HCT116 (cell line): ENCODE results near the gene SIN3A. TPM values are rescaled to one million over a fixed set of nuclear protein-coding genes. Genes with fewer than 3 reads are reported as not detected.

Source experiments
- ATAC-seq: fragments of 200-7000 bp; cut with Tn5 transposase; 2 replicates; pipeline ENCODE4 v1.9.1; 2020; ENCODE audit warnings: mild to moderate bottlenecking, moderate library complexity
- BruUV-seq: library from RNA; stranded (reverse); fragments of 400-500 nt; replicated peaks from 2 replicates; lab custom pipeline; 2021; lab: Mats Ljungman, UMichigan
- CTCF ChIA-PET: fragments of 300-600 bp; sonication (Branson Sonifier 250); formaldehyde crosslinking; loops from one replicate; lab custom pipeline; 2021; ENCODE audit warnings: antibody characterized with exemption; lab: Charles Lee
- POLR2A ChIA-PET: fragments of 300-600, 350-600 bp; sonication (Branson Sonifier 250); formaldehyde crosslinking; loops from one replicate; lab custom pipeline; 2021; ENCODE audit warnings: antibody characterized with exemption; lab: Charles Lee
- RAD21 ChIA-PET, 2 experiments: fragments of 300-600 bp; sonication (Branson Sonifier 250); formaldehyde crosslinking; loops; one replicate each; lab custom pipeline; 2023; ENCODE audit warnings: low total read pairs in 2 of 2; ENCODE audit not compliant: uncharacterized antibody in 2 of 2, unreplicated experiment in 2 of 2, low non-redundant PET in 1 of 2; lab: Charles Lee
- DNase-seq: peaks from one replicate; pipeline ENCODE4 v3.0.0-alpha.2; 2010; ENCODE audit warnings: low read depth, low spot score
- H2AFZ ChIP-seq: fragments of 200-600 bp; shearing (Covaris generic), sonication (generic); 2 replicates; pipeline ENCODE4 v1.6.1; 2017; ENCODE audit warnings: low read depth, mixed run types, mixed read lengths, antibody characterized with exemption, low read length; ENCODE audit not compliant: poor library complexity, severe bottlenecking
- H3K27ac ChIP-seq: 2 replicates; pipeline ENCODE4 v1.5.1; 2012; ENCODE audit warnings: low read depth, low read length
- H3K27me3 ChIP-seq: fragments of 200-600 bp; sonication (generic); 2 replicates; pipeline ENCODE4 v1.6.1; 2016; ENCODE audit warnings: mixed run types, low read length, mixed read lengths; ENCODE audit not compliant: insufficient read depth
- H3K36me3 ChIP-seq, 2 experiments: fragments of 200-500 bp in 1 of 2; fragments of 200-600 bp in 1 of 2; sonication (Bioruptor generic) in 1 of 2; sonication (generic) in 1 of 2; 2 replicates each; pipeline versions ENCODE4 v1.5.1 to v1.6.1; 2014 to 2016; ENCODE audit warnings: low read length in 2 of 2, inconsistent platforms in 1 of 2, mixed read lengths in 1 of 2, mixed run types in 1 of 2; ENCODE audit not compliant: insufficient read depth in 2 of 2, control insufficient read depth in 1 of 2
- H3K4me1 ChIP-seq, 2 experiments: fragments of 200-600 bp in 1 of 2; sonication (generic) in 1 of 2; 2 replicates each; pipeline versions ENCODE4 v1.5.1 to v1.6.1; 2012 to 2017; ENCODE audit warnings: low read length in 2 of 2, inconsistent platforms in 1 of 2, mild to moderate bottlenecking in 1 of 2, mixed read lengths in 1 of 2, mixed run types in 1 of 2, moderate library complexity in 1 of 2; ENCODE audit not compliant: insufficient read depth in 2 of 2, control insufficient read depth in 1 of 2
- H3K4me2 ChIP-seq: fragments of 200-600 bp; sonication (generic); 2 replicates; pipeline ENCODE4 v1.6.1; 2017; ENCODE audit warnings: mixed run types, low read length, mixed read lengths
- H3K4me3 ChIP-seq, 2 experiments: fragments of 200-600 bp in 1 of 2; sonication (generic) in 1 of 2; replicated peaks in 1 of 2; 2 replicates each; pipeline ENCODE4 v1.5.1; 2011 to 2016; ENCODE audit warnings: low read length in 2 of 2, control low read depth in 1 of 2, low read depth in 1 of 2, mild to moderate bottlenecking in 1 of 2, mixed read lengths in 1 of 2, mixed run types in 1 of 2
- H3K79me2 ChIP-seq: fragments of 200-600 bp; sonication (generic); 2 replicates; pipeline ENCODE4 v1.6.1; 2017; ENCODE audit warnings: mild to moderate bottlenecking, mixed run types, low read length, moderate library complexity, mixed read lengths; ENCODE audit not compliant: insufficient read depth
- H3K9ac ChIP-seq: fragments of 200-600 bp; sonication (generic); 2 replicates; pipeline ENCODE4 v1.6.1; 2016; ENCODE audit warnings: low read length, mixed read lengths
- H3K9me2 ChIP-seq: fragments of 200-600 bp; sonication (generic), shearing (Covaris generic); 2 replicates; pipeline ENCODE4 v1.6.1; 2017; ENCODE audit warnings: mixed run types, mild to moderate bottlenecking, moderate library complexity; ENCODE audit not compliant: insufficient read depth
- H3K9me3 ChIP-seq, 2 experiments: fragments of 200-500 bp in 1 of 2; fragments of 200-600 bp in 1 of 2; sonication (Bioruptor generic) in 1 of 2; sonication (generic) in 1 of 2; 2 replicates each; pipeline ENCODE4 v1.6.1; 2014 to 2017; ENCODE audit warnings: low read length in 2 of 2, mixed read lengths in 2 of 2, inconsistent platforms in 1 of 2, low read depth in 1 of 2, mild to moderate bottlenecking in 1 of 2, mixed run types in 1 of 2, moderate library complexity in 1 of 2; ENCODE audit not compliant: control insufficient read depth in 1 of 2, insufficient read depth in 1 of 2
- H4K20me1 ChIP-seq: fragments of 200-600 bp; sonication (generic), shearing (Covaris generic); 2 replicates; pipeline ENCODE4 v1.6.1; 2017; ENCODE audit warnings: mixed run types, mild to moderate bottlenecking, moderate library complexity; ENCODE audit not compliant: insufficient read depth
- ATF3 ChIP-seq: IDR thresholded peaks from 2 replicates; pipeline ENCODE4 v1.6.1; 2012
- CBX3 ChIP-seq: IDR thresholded peaks from 2 replicates; pipeline ENCODE4 v1.6.1; 2012; ENCODE audit warnings: low read depth
- CEBPB ChIP-seq: IDR thresholded peaks from 2 replicates; pipeline ENCODE4 v1.6.1; 2012; ENCODE audit warnings: low read depth
- CTCF ChIP-seq, 3 experiments: fragments of 200-600 bp in 1 of 3; sonication (generic) in 1 of 3; IDR thresholded peaks in 2 of 3; conservative IDR thresholded peaks in 1 of 3; 2 replicates each; pipeline ENCODE4 v1.5.1; 2012 to 2017; ENCODE audit warnings: low read depth in 2 of 3, low read length in 2 of 3, antibody characterized with exemption in 1 of 3, borderline replicate concordance in 1 of 3, control low read depth in 1 of 3, mild to moderate bottlenecking in 1 of 3, mixed read lengths in 1 of 3, mixed run types in 1 of 3, moderate library complexity in 1 of 3; ENCODE audit not compliant: insufficient read depth in 1 of 3
- ELF1 ChIP-seq: IDR thresholded peaks from 2 replicates; pipeline ENCODE4 v1.6.1; 2012; ENCODE audit warnings: low read depth, borderline replicate concordance
- EZH2 ChIP-seq: fragments of 200-600 bp; sonication (generic); IDR thresholded peaks from 2 replicates; pipeline ENCODE4 v1.6.1; 2017; ENCODE audit warnings: antibody characterized with exemption, mixed run types
- EZH2phosphoT487 ChIP-seq: fragments of 200-600 bp; IDR thresholded peaks from 2 replicates; pipeline ENCODE4 v1.6.1; 2018; ENCODE audit warnings: antibody characterized with exemption, borderline replicate concordance
- FOSL1 ChIP-seq: IDR thresholded peaks from 2 replicates; pipeline ENCODE4 v1.6.1; 2012; ENCODE audit warnings: low read depth
- JUND ChIP-seq: IDR thresholded peaks from 2 replicates; pipeline ENCODE4 v1.6.1; 2012
- MAX ChIP-seq: IDR thresholded peaks from 2 replicates; pipeline ENCODE4 v1.6.1; 2012
- POLR2A ChIP-seq: IDR thresholded peaks from 2 replicates; pipeline ENCODE4 v1.7.0; 2011; ENCODE audit warnings: borderline replicate concordance; ENCODE audit not compliant: insufficient read depth, insufficient read length; ENCODE audit errors: extremely low read depth
- RAD21 ChIP-seq: IDR thresholded peaks from 2 replicates; pipeline ENCODE4 v1.6.1; 2012; ENCODE audit warnings: low read depth, mild to moderate bottlenecking
- REST ChIP-seq: IDR thresholded peaks from 2 replicates; pipeline ENCODE4 v1.6.1; 2012; ENCODE audit warnings: low read depth
- SIN3A ChIP-seq: IDR thresholded peaks from 2 replicates; pipeline ENCODE4 v1.6.1; 2012; ENCODE audit warnings: low read depth
- SP1 ChIP-seq: IDR thresholded peaks from 2 replicates; pipeline ENCODE4 v1.6.1; 2012; ENCODE audit warnings: low read depth
- SRF ChIP-seq: IDR thresholded peaks from 2 replicates; pipeline ENCODE4 v1.6.1; 2012; ENCODE audit warnings: low read depth
- TCF7L2 ChIP-seq: IDR thresholded peaks from 2 replicates; pipeline ENCODE4 v1.7.0; 2011; ENCODE audit warnings: borderline replicate concordance, inconsistent platforms; ENCODE audit not compliant: insufficient read depth, insufficient read length; ENCODE audit errors: extremely low read depth
- YY1 ChIP-seq: IDR thresholded peaks from 2 replicates; pipeline ENCODE4 v1.6.1; 2011; ENCODE audit warnings: low read length, low read depth, moderate library complexity, mild to moderate bottlenecking; ENCODE audit not compliant: insufficient replicate concordance; ENCODE audit errors: extremely low read depth
- ZFX ChIP-seq: fragments of 450-650 bp; IDR thresholded peaks from 2 replicates; pipeline ENCODE4 v1.6.1; 2017
- ZNF274 ChIP-seq: fragments of 200-500 bp; sonication (Bioruptor generic); IDR thresholded peaks from 2 replicates; pipeline ENCODE4 v1.6.1; 2014; ENCODE audit warnings: mild to moderate bottlenecking, low read depth, low read length, inconsistent platforms
- intact Hi-C: fragments of 100-400 bp; cut with micrococcal nuclease; formaldehyde crosslinking; loops from 2 replicates; pipeline ENCODE4 v1.10.0; 2022
- total RNA-seq: library from RNA; stranded (reverse); gene quantifications from one replicate; pipeline ENCODE4 v1.2.1, GENCODE V29; 2021; ENCODE audit not compliant: unreplicated experiment

The SIN3A gene
- total RNA-seq, 1 experiment from 2014 or later, result 70.1 TPM

GRCh38 chr15:75327491-75327890 lies 124.0 kb downstream of the SIN3A start:
- ChIA-PET CTCF (no interaction called here), POLR2A (no interaction called here), RAD21 (no interaction called here)
- Histone ChIP-seq H3K4me1 (no peaks in the 10 kb centered on the region), H3K4me3 (no peak overlapping the region), H3K36me3 (no peaks in the 10 kb centered on the region), H3K9me3 (no peaks in the 10 kb centered on the region), H3K79me2 (no peaks in the 10 kb centered on the region), H3K27me3 (no peaks in the 10 kb centered on the region), H3K27ac (no peak overlapping the region), H3K4me2 (no peak overlapping the region), H4K20me1 (no peaks in the 10 kb centered on the region)
- no peak for DNase-seq
- intact Hi-C loops, result loop anchor here (2.0 kb wide), 1 partner anchor 19 kb away; the partner anchor contains the start of gene NEIL1
- BruUV-seq, result no TSS peak
- ATAC-seq, result no peak
- no peak for TF ChIP-seq ZFX
- no peak for TF ChIP-seq REST
- no peak for TF ChIP-seq CBX3
- TF ChIP-seq CTCF (IDR thresholded peaks at IDR 0.05 in 2 of 3, conservative IDR thresholded peaks at IDR 0.05 in 1 of 3; ENCODE audit: borderline replicate concordance in 1 of 3, insufficient read depth in 1 of 3, low read depth in 2 of 3, low read length in 2 of 3), result no peak
- no peak for TF ChIP-seq JUND
- TF ChIP-seq EZH2phosphoT487, result no peak
- TF ChIP-seq SP1, result no peak
- TF ChIP-seq ATF3, result no peak
- TF ChIP-seq FOSL1, result no peak
- TF ChIP-seq CEBPB, result no peak
- no peak for TF ChIP-seq MAX
- TF ChIP-seq ELF1, result no peak
- no peak for TF ChIP-seq ZNF274
- TF ChIP-seq RAD21, result no peak
- no peak for TF ChIP-seq EZH2
- no peak for TF ChIP-seq TCF7L2
- no peak for TF ChIP-seq SIN3A
- TF ChIP-seq YY1, result no peak
- no peak for TF ChIP-seq POLR2A
- no peak for TF ChIP-seq SRF
- TF ChIP-seq, all 23 proteins: peak for 0
- no peak overlapping the region for H3K9ac ChIP-seq
- H3K9me2 ChIP-seq, result no peaks in the 10 kb centered on the region
- H2AFZ ChIP-seq, result no peak overlapping the region
